HG03196 (cell line): ENCODE measurements around the gene DNAH12.
"Not testable (repeated sequence)": the region's sequence is repeated elsewhere in the genome, so short reads cannot be mapped to it uniquely, and the experiment has no call there.

Source experiments
- ATAC-seq: cut with Tn5 transposase; IDR thresholded peaks from one replicate; pipeline ENCODE4 v1.9.1; 2021; ENCODE audit not compliant: unreplicated experiment

DNAH12 gene

DNA sequence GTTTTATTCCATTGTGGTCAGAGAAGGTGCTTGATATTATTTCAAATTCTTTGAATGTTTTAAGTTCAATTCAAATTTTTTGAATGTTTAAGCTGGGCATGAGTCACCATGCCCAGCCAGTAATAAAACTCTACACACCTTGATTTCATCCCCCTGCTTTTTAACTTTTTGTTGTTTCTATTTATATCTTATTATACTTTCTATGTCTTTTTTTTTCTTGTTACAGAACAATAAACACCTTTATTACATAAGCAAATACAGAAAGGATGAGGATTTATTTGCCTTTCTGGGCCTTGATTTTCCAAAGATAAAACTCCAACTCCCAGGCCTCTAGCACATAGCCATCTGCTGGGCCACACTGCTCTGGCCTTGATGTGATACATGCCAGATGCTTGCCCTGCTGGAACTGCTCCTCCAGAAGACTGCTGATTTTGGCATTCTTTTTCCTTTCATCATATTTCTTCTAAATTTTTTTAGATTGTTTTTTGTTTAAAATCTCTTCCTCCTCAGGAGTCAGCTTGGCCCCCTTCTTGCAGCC lies 14.0 kb downstream of the DNAH12 start:
- no peak for ATAC-seq

DNA sequence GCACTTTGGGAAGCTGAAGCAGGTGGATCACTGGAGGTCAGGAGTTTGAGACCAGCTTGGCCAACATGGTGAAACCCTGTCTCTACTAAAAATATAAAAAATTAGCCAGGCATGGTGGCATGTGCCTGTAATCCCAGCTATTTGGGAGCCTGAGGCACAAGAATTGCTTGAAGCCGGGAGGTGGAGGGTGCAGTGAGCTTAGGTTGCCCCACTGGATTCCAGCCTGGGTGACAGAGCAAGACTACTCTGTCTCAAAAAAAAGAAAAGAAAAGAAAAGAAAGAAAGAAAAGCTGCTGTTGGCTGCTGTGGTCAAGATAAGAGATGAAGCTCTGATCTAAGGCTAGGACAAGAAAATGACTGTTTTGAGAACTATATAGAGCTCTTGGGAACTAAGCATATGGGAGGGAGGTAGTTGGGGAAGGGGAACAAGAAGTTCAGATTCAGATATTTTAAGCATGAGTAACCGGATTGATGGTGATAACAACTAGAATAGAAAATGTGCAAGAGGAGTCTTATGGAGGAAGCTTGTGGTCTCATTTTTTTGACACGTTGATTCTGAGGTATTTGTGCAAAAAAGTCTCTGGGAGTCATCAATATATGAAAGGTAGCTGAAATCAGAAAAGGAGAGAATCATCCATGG lies 25.7 kb downstream of the DNAH12 start:
- ATAC-seq, result no peak

DNA sequence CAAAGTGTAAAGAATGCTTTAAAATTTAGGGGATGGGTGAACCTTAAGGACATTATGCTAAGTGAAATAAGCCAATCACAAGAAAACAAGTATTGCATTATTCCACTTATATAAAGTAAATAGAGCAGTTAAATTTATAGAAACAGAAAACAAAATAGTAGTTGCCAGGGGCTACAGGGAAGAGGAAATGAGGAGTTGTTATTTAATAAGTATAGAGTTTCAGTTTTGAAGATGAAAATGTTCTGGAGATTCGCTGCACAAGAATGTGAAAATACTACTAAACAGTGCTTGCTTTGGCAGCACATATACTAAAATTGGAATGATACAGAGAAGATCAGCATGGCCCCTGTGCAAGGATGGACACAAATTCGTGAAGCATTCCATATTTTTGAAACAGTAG lies 32.0 kb downstream of the DNAH12 start:
- ATAC-seq, result no peak

DNA sequence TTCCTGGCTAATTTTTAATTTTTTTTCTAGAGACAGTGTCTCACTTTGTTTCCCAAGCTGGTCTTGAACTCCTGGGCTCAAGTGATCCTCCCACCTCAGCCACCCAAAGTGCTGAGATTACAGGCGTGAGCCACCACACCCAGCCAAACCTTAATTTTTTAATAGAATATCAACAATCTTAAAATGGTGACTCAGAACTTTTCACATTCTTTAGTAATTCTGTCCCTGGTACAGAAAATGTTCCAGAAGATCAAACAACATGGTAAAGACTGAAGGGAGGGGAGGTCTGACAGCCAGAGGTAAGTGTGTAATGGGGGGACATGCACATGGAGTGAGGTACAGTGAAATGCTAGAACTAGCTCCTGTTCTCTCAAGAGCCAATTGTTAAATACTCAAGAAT lies 38.2 kb downstream of the DNAH12 start:
- no peak for ATAC-seq

GRCh38 chr3:57500506-57500905 lies 43.6 kb downstream of the DNAH12 start:
- no peak for ATAC-seq

GRCh38 chr3:57497904-57498303 lies 46.2 kb downstream of the DNAH12 start:
- no peak for ATAC-seq

GRCh38 chr3:57484563-57484962 lies 59.6 kb downstream of the DNAH12 start:
- no peak for ATAC-seq

DNA sequence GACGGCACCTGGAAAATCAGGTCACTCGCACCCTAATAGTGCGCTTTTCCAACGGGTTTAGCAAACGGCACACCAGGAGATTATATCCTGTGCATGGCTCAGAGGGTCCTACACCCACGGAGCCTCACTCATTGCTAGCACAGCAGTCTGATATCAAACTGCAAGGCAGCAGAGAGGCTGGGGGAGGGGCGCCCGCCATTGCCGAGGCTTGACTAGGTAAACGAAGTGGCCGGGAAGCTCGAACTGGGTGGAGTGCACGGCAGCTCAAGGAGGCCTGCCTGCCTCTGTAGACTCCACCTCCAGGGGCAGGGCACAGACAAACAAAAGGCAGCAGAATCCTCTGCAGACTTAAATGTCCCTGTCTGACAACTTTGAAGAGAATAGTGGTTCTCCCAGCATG lies 67.0 kb downstream of the DNAH12 start:
- not testable (repeated sequence) for ATAC-seq

GRCh38 chr3:57464801-57465200 lies 79.3 kb downstream of the DNAH12 start:
- ATAC-seq, result no peak

DNA sequence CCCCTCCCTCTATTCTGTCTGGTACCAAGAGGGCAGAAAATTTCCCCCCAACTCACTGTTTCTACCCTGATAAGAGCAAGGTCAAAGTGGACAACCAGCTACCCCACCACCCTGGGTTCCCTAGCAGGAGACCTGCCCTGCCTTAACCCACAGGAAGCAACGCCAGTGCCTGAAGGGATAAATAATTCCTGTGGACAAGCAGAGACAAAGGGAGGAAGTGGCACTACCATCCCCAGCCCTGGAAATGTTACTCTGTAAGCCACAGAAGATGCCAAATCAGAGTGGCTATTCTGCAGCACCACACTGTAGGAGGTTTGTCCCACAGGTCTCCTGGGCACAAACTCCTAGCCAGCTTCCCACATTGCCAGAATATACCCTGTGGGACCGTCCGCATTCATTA lies 80.1 kb downstream of the DNAH12 start:
- ATAC-seq, result no peak

- ATAC-seq, result no peak
Measured at GRCh38 chr3:57451150-57451846, 92.8 kb downstream of the DNAH12 start.

GRCh38 chr3:57449276-57449847 lies 94.8 kb downstream of the DNAH12 start:
- not testable (repeated sequence) for ATAC-seq

DNA sequence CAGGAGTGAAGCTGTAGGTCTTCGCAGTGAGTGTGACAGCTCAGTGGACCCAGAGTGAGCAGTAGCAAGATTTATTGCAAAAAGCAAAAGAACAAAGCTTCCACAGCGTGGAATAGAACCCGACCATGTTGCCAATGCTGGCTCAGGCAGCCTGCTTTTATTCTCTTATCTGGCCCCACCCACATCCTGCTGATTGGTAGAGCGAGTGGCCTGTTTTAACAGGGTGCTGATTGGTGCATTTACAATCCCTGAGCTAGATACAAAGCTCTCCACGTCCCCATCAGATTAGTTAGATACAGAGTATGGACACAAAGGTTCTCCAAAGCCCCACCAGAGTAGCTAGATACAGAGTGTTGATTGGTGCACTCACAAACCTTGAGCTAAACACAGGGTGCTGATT lies 95.7 kb downstream of the DNAH12 start:
- ATAC-seq, result not testable (repeated sequence)

GRCh38 chr3:57446318-57446841 lies 97.8 kb downstream of the DNAH12 start:
- ATAC-seq, result no peak

DNA sequence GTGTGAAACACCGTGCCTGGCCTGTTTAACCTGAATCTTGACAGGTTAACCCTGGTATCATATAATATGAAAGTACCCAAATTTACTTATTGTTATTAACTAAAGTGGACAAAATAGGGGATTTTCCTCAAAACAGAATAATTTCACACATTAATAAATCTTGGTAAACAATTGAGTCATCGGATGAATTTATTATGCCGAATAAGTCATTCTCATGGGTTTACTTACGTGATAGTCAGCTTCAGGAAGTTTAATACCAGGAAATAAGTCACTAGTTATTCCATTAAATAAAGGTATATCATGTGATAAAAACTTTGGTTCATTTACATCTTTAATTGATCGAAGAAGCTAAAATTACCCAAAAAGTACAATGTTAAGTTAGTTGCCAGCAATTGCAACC lies 99.7 kb downstream of the DNAH12 start:
- no peak for ATAC-seq

GRCh38 chr3:57440144-57440543 lies 104.0 kb downstream of the DNAH12 start:
- not testable (repeated sequence) for ATAC-seq

- ATAC-seq, result not testable (repeated sequence)
Measured at GRCh38 chr3:57438460-57438859, 105.7 kb downstream of the DNAH12 start.

DNA sequence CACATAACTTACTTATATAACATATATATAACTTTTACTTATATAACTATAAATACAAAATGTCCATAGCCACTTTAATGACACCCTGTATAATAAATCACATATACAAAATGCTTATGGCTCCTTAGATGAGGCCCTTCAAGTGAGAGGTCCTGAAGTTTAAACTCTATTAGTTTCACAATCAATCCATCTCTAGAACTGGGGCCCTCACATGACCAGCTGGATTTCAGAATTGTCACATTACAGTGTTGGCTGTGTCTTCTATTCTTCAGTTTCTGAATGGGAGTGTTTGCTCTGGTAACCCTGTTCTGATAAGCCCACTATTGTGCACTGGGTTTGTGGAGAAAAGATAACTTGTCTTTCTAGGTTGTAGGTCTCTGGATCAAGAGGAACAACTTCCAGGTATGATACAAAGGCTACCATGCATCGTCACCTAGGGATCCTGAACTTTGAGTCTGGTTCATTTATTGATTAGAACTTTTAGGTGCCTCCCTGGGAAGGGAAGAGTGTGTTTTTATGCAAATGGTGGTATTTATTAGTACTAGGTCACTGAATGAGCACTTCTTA lies 107.9 kb downstream of the DNAH12 start:
- ATAC-seq, result no peak

GRCh38 chr3:57434041-57434440 lies 110.1 kb downstream of the DNAH12 start:
- no peak for ATAC-seq

DNA sequence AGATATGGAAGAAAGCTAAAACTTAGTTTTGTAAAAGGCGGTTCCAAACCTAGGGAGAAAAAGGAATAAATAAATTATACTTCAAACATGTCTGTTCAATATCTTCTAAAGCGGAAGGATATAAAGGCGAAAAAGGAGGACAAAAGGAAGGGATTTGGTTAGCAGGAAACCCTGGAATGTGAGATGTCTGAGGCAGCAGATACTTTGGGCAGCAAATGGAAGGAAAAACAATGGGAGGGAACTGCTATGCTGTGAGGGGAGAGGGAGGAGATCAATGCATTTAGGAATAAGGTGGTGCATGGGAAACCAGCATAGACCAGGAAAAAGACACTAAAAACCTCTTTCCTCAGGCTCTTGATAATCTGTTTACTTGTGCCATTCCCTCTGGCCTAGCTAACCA lies 120.8 kb downstream of the DNAH12 start:
- ATAC-seq, result no peak

DNA sequence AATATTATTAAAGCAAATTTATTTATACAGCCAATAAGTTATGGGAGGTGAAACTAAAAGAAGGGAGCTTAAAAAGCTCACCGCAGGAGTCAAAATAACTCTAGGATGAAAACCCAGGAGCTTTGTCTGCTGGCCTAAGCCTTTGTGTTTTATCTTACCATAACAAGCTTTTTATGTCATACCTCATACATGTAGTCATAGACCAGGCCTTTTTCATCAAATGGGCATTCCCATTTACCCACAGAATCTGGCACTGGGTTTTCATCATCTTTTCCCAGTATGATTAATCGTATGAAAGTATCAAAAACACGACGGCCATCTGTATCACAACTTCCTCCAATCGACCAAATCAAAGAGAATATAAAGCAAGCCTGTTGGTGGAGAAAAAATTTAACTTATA lies 122.8 kb downstream of the DNAH12 start:
- ATAC-seq, result no peak

- ATAC-seq, result no peak
Measured at GRCh38 chr3:57420001-57420400, 124.1 kb downstream of the DNAH12 start.
